22Rv1 (cell line): Measurements from ENCODE around the gene NLRP12.
A peak's percentile ranks its signal among the peaks of the same experiment; 100 is the strongest.

Source experiments
- H3K27ac ChIP-seq: fragments of 450-650 bp; 2 replicates; pipeline ENCODE4 v1.5.1; 2017
- CTCF ChIP-seq: fragments of 450-650 bp; IDR thresholded peaks from 2 replicates; pipeline ENCODE4 v1.5.1; 2017; ENCODE audit warnings: mild to moderate bottlenecking
- ZFX ChIP-seq: fragments of 450-650 bp; IDR thresholded peaks from 2 replicates; pipeline ENCODE4 v1.6.1; 2017; ENCODE audit warnings: antibody characterized with exemption, borderline replicate concordance

The NLRP12 gene, protein sequence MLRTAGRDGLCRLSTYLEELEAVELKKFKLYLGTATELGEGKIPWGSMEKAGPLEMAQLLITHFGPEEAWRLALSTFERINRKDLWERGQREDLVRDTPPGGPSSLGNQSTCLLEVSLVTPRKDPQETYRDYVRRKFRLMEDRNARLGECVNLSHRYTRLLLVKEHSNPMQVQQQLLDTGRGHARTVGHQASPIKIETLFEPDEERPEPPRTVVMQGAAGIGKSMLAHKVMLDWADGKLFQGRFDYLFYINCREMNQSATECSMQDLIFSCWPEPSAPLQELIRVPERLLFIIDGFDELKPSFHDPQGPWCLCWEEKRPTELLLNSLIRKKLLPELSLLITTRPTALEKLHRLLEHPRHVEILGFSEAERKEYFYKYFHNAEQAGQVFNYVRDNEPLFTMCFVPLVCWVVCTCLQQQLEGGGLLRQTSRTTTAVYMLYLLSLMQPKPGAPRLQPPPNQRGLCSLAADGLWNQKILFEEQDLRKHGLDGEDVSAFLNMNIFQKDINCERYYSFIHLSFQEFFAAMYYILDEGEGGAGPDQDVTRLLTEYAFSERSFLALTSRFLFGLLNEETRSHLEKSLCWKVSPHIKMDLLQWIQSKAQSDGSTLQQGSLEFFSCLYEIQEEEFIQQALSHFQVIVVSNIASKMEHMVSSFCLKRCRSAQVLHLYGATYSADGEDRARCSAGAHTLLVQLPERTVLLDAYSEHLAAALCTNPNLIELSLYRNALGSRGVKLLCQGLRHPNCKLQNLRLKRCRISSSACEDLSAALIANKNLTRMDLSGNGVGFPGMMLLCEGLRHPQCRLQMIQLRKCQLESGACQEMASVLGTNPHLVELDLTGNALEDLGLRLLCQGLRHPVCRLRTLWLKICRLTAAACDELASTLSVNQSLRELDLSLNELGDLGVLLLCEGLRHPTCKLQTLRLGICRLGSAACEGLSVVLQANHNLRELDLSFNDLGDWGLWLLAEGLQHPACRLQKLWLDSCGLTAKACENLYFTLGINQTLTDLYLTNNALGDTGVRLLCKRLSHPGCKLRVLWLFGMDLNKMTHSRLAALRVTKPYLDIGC

DNA sequence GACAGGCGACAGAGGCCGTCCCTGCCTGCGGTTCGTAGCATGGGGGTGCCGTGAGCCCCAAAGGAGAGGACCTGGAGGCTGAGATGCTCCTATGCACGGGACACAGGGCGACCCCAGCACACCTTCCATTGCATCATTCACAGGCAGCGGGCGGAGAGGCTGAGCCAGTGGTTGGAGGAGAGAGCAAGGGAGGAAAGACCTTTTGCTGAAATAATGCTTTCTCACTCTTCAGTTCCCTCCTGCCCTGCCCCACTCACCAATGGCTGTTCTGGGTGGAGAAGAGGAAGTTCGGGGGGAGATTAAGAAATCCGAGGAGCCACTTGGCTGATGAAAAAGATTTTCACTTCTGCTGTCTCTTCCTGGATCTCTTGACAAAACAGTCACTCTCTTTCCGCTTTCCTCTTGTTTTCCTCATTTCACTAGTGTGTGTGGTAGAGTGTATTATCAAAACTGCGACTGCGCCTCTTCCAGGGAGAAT, at the start of gene NLRP12:
NLRP12 (minus strand) TSS at position 181 of the 478 bp plus-strand sequence; CDS start at position 41, 140 bp downstream.
- no peak within 1 kb of the TSS for H3K27ac ChIP-seq
- TF ChIP-seq ZFX = no peak
- TF ChIP-seq CTCF = no peak

DNA sequence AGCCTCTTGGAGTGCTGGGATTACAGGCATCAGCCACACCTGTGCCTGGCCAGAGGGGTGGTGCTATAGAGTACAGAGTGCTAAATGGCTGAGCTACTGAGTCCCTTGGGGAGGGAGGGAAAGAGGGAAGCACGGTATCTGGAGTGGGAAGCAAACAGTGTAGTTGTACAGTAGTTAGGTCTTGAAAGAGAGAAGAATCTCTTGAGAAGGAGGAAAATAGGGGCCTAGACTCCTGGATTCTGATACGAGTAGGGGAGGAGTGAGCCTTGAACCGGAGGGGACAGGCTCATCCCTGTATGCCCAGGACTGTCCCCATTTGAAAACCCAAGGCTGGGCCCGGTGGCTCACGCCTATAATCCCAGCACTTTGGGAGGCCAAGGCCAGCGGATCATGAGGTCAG, 48.6 kb upstream of the NLRP12 start:
- no peak for TF ChIP-seq CTCF
- no peak for TF ChIP-seq ZFX
- H3K27ac ChIP-seq = no peak overlapping the region

DNA sequence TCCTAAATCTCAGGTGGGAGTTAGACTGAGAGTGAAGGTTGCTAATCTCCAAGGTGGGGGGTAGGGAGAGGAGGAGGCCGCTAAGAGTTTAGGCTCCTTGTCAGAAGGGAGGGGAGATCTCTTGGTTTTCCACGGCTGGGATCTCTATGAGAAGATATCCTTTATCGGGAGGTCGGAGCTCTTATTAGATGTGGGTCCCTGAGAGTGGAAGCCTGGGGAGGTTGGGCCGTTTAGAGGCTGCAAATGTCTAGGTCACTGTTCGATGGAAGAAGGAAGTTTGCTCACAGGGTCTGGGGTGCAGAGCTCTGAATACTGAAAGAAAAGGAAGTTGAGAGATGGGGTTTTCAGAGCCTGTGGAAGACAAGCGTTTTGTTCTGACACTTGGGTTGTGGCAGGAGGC, 47.3 kb upstream of the NLRP12 start:
- TF ChIP-seq ZFX = no peak
- TF ChIP-seq CTCF = no peak
- H3K27ac ChIP-seq = peak overlapping the region; percentile 36; the same call in 1 of the 2 replicates

GRCh38 chr19:53870485-53870844, 46.4 kb upstream of the NLRP12 start:
- no peak for TF ChIP-seq CTCF
- TF ChIP-seq ZFX = no peak
- H3K27ac ChIP-seq = peak overlapping the region; percentile 36

DNA sequence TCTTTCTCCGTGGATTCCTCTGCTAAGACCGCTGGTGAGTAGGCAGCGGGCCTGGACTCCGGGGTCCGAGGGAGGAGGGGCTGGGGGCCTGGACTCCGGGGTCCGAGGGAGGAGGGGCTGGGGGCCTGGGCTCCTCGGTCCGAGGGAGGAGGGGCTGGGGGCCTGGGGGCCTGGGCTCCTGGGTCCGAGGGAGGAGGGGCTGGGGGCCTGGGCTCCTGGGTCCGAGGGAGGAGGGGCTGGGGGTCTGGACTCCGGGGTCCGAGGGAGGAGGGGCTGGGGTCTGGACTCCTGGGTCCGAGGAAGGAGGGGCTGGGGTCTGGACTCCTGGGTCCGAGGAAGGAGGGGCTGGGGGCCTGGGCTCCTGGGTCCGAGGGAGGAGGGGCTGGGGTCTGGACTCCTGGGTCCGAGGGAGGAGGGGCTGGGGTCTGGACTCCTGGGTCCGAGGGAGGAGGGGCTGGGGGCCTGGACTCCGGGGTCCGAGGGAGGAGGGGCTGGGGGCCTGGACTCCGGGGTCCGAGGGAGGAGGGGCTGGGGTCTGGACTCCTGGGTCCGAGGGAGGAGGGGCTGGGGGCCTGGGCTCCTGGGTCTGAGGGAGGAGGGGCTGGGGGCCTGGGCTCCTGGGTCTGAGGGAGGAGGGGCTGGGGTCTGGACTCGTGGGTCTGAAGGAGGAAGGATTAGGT, 45.8 kb upstream of the NLRP12 start:
- H3K27ac ChIP-seq = peak overlapping the region; percentile 93

- H3K27ac ChIP-seq = peak overlapping the region; percentile 93
- TF ChIP-seq ZFX = no peak
- no peak; the same call in 1 of the 2 replicates for TF ChIP-seq CTCF
Observed at GRCh38 chr19:53868892-53869804, 45.0 kb upstream of the NLRP12 start.
